ENCODE results near the gene NLRC5.
A peak's percentile ranks its signal among the peaks of the same experiment; 100 is the strongest.

DNA sequence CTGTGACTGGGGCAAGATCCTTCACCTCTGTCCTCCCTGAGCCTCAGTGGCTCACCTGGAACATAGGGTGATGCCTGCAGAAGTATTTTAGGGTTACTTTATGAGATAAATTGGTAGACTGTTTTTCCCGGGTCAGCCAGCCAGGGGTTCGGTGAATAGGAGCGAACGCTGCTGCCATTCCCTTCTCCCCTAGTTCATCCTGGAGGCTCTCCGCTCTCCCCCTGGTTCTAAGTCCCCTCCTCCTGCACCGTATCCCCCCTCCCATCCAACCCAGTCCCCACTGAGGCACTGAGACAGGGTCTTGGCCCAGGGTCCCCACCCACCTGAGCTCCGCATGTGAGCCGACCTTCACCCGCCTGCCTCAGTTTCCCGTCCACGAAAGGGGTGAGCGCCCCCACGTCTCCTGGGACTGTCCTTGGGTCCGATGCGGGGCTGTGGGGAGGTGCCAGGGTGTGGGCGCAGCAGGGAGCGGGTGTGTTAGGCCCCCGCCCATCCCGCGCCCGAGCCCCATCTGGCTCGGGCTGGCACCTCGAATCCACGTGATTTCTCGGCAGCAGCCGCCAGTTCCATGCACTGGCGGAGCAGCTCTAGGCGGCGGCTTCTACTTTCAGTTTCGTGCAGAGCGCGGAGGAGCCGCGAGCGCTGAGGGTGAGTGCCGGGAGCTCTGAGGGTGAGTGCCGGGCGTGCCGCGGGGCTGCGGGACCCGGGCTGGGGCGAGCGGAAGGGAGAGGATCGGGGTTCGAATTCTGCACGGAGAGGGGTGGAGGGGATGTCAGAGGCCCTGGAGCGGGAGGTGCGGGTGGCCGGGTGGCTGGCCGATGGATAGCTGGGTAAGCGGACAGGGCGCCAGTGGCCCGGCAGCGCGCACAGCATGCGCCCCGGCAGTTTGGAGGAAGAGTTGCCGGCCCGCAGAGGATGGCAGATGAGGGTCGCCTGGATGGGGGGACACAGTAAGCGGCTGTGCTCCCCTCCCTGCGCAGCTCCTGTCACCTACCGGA is at the start of gene NLRC5:
- TF ChIP-seq CTCF (IDR thresholded peaks at IDR 0.05; ENCODE audit: borderline replicate concordance, extremely low read depth, low read length, poor library complexity, severe bottlenecking) (peak; percentile 7), EZH2 (IDR thresholded peaks at IDR 0.05; ENCODE audit: borderline replicate concordance, low read depth, low read length, severe bottlenecking) (no peak)

All from DND-41 (cell line).